ENCODE measurements around the gene FTCDNL1. TPM values are rescaled to one million over a fixed set of nuclear protein-coding genes. Genes with fewer than 3 reads are reported as not detected.

Gene FTCDNL1
- polyA plus RNA-seq, 1 donor (not counting 4 experiments of a cell fraction or from before 2014, with no cell fraction given), result 0.96 TPM

- TF ChIP-seq CTCF (optimal IDR thresholded peaks at IDR 0.05 in 1 of 3, IDR thresholded peaks at IDR 0.05 in 1 of 3, conservative IDR thresholded peaks at IDR 0.05 in 1 of 3; ENCODE audit: extremely low read depth in 1 of 3, insufficient read depth in 2 of 3, low read length in 3 of 3), result no peak
- no peak for TF ChIP-seq EZH2 (IDR thresholded peaks at IDR 0.05; ENCODE audit: low read length)
- no peak overlapping the region for H3K27ac ChIP-seq (ENCODE audit: control insufficient read depth, insufficient read depth, low read length)
- H3K36me3 ChIP-seq (ENCODE audit: control insufficient read depth in 2 of 2, extremely low read depth in 1 of 2, insufficient read depth in 2 of 2, low read length in 2 of 2), result no peaks in the 10 kb centered on the region
- H3K4me2 ChIP-seq (ENCODE audit: control insufficient read depth, extremely low read depth, insufficient read depth, low read depth, low read length), result no peak overlapping the region
- dilution Hi-C loops (cut with MboI; ENCODE audit: extremely low pct_ligation_motif_present, low sequenced_read_pairs), result no loop called here
- H3K9me3 ChIP-seq (ENCODE audit: control insufficient read depth, low read depth, low read length), result no peaks in the 10 kb centered on the region
- FAIRE-seq (no peak), DNase-seq (ENCODE audit: low read depth, low spot score) (no peak)
- no peaks in the 10 kb centered on the region for H3K79me2 ChIP-seq (ENCODE audit: control insufficient read depth, insufficient read depth, low read length)
- H4K20me1 ChIP-seq (ENCODE audit: control insufficient read depth, extremely low read depth, insufficient read depth, low read length), result no peaks in the 10 kb centered on the region
- H3K27me3 ChIP-seq (ENCODE audit: control insufficient read depth, extremely low read depth, insufficient read depth, low read length), result no peaks in the 10 kb centered on the region
- no peaks in the 10 kb centered on the region for H3K9me1 ChIP-seq (ENCODE audit: control insufficient read depth, extremely low read depth, insufficient read depth, low read length)
- H3K4me3 ChIP-seq (ENCODE audit: control insufficient read depth in 2 of 3, extremely low read depth in 1 of 3, insufficient read depth in 2 of 3, low read depth in 1 of 3, low read length in 3 of 3), result no peak overlapping the region
- H3K4me1 ChIP-seq (ENCODE audit: control insufficient read depth, extremely low read depth, insufficient read depth, low read length), result no peaks in the 10 kb centered on the region
- no peak overlapping the region for H3K9ac ChIP-seq (ENCODE audit: control insufficient read depth, extremely low read depth, insufficient read depth, low read length)
- no peak overlapping the region for H2AFZ ChIP-seq (ENCODE audit: control insufficient read depth, low read length)
Observed at GRCh38 chr2:199762963-199763362, 88.0 kb downstream of the FTCDNL1 start.

- no peak for DNase-seq (ENCODE audit: low read depth, low spot score)
- Histone ChIP-seq H2AFZ (ENCODE audit: control insufficient read depth, low read length) (no peak overlapping the region), H3K36me3 (ENCODE audit: control insufficient read depth in 2 of 2, extremely low read depth in 1 of 2, insufficient read depth in 2 of 2, low read length in 2 of 2) (no peaks in the 10 kb centered on the region), H4K20me1 (ENCODE audit: control insufficient read depth, extremely low read depth, insufficient read depth, low read length) (no peaks in the 10 kb centered on the region), H3K4me3 (ENCODE audit: control insufficient read depth in 2 of 3, extremely low read depth in 1 of 3, insufficient read depth in 2 of 3, low read depth in 1 of 3, low read length in 3 of 3) (no peak overlapping the region), H3K9me1 (ENCODE audit: control insufficient read depth, extremely low read depth, insufficient read depth, low read length) (no peaks in the 10 kb centered on the region), H3K4me1 (ENCODE audit: control insufficient read depth, extremely low read depth, insufficient read depth, low read length) (no peaks in the 10 kb centered on the region), H3K4me2 (ENCODE audit: control insufficient read depth, extremely low read depth, insufficient read depth, low read depth, low read length) (no peak overlapping the region), H3K79me2 (ENCODE audit: control insufficient read depth, insufficient read depth, low read length) (no peaks in the 10 kb centered on the region), H3K9ac (ENCODE audit: control insufficient read depth, extremely low read depth, insufficient read depth, low read length) (no peak overlapping the region), H3K27me3 (ENCODE audit: control insufficient read depth, extremely low read depth, insufficient read depth, low read length) (no peaks in the 10 kb centered on the region), H3K27ac (ENCODE audit: control insufficient read depth, insufficient read depth, low read length) (no peak overlapping the region), H3K9me3 (ENCODE audit: control insufficient read depth, low read depth, low read length) (no peaks in the 10 kb centered on the region)
- TF ChIP-seq EZH2 (IDR thresholded peaks at IDR 0.05; ENCODE audit: low read length) (no peak), CTCF (optimal IDR thresholded peaks at IDR 0.05 in 1 of 3, IDR thresholded peaks at IDR 0.05 in 1 of 3, conservative IDR thresholded peaks at IDR 0.05 in 1 of 3; ENCODE audit: extremely low read depth in 1 of 3, insufficient read depth in 2 of 3, low read length in 3 of 3) (no peak)
- FAIRE-seq, result no peak
- dilution Hi-C loops (cut with MboI; ENCODE audit: extremely low pct_ligation_motif_present, low sequenced_read_pairs), result no loop called here
Observed at GRCh38 chr2:199760574-199760973, 90.4 kb downstream of the FTCDNL1 start.
